ENCODE measurements around the gene GABRR3. TPM values are rescaled to one million over a fixed set of nuclear protein-coding genes. Genes with fewer than 3 reads are reported as not detected.

The GABRR3 gene
- total RNA-seq, 1 donor from 2014 or later, result not detected

- Histone ChIP-seq H3K4me1 (peaks cover 22% of the 10 kb centered on the region), H3K4me3 (peak overlapping the region; percentile 75), H3K27me3 (ENCODE audit: low read depth) (no peaks in the 10 kb centered on the region), H3K9me3 (no peaks in the 10 kb centered on the region), H3K36me3 (no peaks in the 10 kb centered on the region), H3K27ac (peak overlapping the region; percentile 86)
- intact Hi-C loops (cut with DNase I), result no loop called here
- DNase-seq (no peak), ATAC-seq (no peak)
- no peak for TF ChIP-seq CTCF (IDR thresholded peaks at IDR 0.05)
These were observed 62.1 kb downstream of the GABRR3 start for GRCh38 chr3:97972976-97973375.

DNA sequence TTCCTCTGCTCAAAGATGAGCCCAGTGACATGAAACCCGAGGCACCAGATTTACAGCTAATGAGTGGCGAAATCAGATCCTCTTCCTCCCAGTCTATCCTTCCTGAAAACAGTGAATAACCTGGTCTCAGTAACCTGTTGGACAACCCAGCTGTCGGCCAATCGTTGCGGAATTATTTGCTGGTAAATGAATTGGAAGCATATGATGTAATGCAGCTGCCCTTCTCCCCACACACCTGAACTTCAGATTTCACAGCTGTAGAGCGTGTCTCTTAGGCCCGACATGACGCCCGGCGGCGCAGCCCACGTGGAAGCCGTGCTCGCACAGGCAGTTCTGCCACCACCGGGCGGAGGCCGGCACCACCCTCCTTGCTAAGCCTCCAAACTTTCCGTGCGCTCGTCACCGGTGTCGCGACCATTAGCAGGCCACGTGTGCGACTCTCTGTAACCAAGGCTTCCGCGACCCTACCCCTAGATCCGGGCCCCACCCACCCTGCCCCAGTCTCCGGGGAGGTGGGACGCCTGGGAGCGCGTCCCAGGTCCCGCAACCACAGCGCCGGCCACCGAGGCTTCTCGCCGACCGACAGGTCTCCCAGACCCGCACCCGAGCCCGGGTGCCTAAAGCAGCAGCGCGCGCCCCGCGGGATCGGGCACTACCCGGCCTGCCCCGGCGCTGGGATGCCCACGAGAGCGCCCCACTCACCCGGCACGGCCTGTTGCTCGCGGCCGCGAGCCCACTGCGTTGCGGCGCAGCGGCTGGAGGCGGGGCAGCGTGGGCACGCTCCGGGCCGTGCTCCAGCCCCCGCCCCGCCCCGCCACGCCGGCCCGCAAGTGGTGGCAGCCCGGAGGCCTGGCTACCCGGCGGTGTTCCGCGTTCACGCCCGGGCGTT lies 63.2 kb downstream of the GABRR3 start, which contains the start of gene RIOX2:
RIOX2 (minus strand) TSS at position 753 of the 889 bp plus-strand sequence. CDS start 4,838 bp downstream, outside the sequence.
- H3K4me1 ChIP-seq, result peaks cover 22% of the 10 kb centered on the region
- no peaks in the 10 kb centered on the region for H3K9me3 ChIP-seq
- peak; percentile 91 for DNase-seq
- H3K36me3 ChIP-seq, result peaks cover under 1% of the 10 kb centered on the region
- peak; percentile 98 to 99 for ATAC-seq
- TF ChIP-seq CTCF (IDR thresholded peaks at IDR 0.05), result peak; percentile 15
- intact Hi-C loops (cut with DNase I), result no loop called here
- peak within 1 kb of the TSS; percentile 75 for H3K4me3 ChIP-seq
- H3K27ac ChIP-seq, result peak within 1 kb of the TSS; percentile 86
- no peaks in the 10 kb centered on the region for H3K27me3 ChIP-seq (ENCODE audit: low read depth)

DNA sequence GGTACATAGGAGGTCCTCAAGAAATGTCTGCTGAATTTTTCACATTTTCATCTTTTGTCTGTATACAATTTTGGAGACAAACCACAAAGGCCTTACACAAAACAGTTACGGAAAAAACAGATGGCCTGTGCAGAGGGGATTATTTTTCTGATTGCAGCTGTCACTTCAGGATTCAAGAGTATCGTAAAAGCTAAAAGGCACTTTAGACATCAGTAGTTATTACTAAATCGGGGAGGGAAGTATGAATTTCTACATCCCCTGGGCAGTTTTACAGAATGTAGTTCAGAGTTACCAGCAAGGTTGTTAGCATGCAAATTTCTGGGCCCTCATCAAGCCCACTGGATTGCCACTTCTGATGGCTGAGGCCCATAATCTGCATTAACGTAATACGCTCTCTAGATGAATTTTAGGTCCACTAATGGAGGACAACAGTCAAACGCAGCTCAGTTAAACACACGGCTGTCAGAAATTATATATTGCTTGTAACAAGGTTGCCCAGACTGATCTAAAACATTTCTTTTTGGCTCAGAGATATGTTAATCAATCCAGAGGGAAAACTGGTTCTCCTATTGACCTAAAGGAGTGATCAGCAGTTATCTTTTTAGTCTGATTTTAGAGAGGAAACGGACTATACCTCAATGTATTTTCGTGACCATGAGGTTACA lies 64.0 kb downstream of the GABRR3 start:
- peaks cover 22% of the 10 kb centered on the region for H3K4me1 ChIP-seq
- intact Hi-C loops (cut with DNase I), result no loop called here
- TF ChIP-seq CTCF (IDR thresholded peaks at IDR 0.05), result no peak
- peak overlapping the region; percentile 86 for H3K27ac ChIP-seq
- DNase-seq (no peak), ATAC-seq (no peak)
- no peaks in the 10 kb centered on the region for H3K9me3 ChIP-seq
- H3K4me3 ChIP-seq, result peak overlapping the region; percentile 75
- peaks cover 9% of the 10 kb centered on the region for H3K36me3 ChIP-seq
- H3K27me3 ChIP-seq (ENCODE audit: low read depth), result no peaks in the 10 kb centered on the region

GRCh38 chr3:97970156-97970555 lies 65.0 kb downstream of the GABRR3 start:
- H3K4me1 ChIP-seq, result peaks cover 22% of the 10 kb centered on the region
- no peak overlapping the region for H3K4me3 ChIP-seq

More at GRCh38 chr3:97970156-97970555, 65.0 kb downstream of the GABRR3 start:
- intact Hi-C loops (cut with DNase I), result no loop called here
- Histone ChIP-seq H3K9me3 (no peaks in the 10 kb centered on the region), H3K27me3 (ENCODE audit: low read depth) (no peaks in the 10 kb centered on the region), H3K27ac (no peak overlapping the region), H3K36me3 (peaks cover 12% of the 10 kb centered on the region)
- DNase-seq, result no peak
- no peak for TF ChIP-seq CTCF (IDR thresholded peaks at IDR 0.05)
- no peak for ATAC-seq
